Measurements from ENCODE around the gene TMEM255A. TPM values are rescaled to one million over a fixed set of nuclear protein-coding genes. Genes with fewer than 3 reads are reported as not detected.
A peak's percentile ranks its signal among the peaks of the same experiment; 100 is the strongest.

The TMEM255A gene
- total and polyA plus RNA-seq, 2 of the 13 experiments (the other 11 are each of a cell fraction or from before 2014, with no cell fraction given) = 0.13 to 0.40 TPM

GRCh38 chrX:120269373-120270035 is 41.8 kb downstream of the TMEM255A start:
- Histone ChIP-seq H3K4me2 (ENCODE audit: low read depth, low read length) (peak overlapping the region; percentile 47; the same call in 1 of the 2 replicates), H3K27ac (ENCODE audit: extremely low read length, insufficient read depth, low read length) (no peak overlapping the region), H2AFZ (ENCODE audit: low read length) (no peak overlapping the region), H4K20me1 (ENCODE audit: insufficient read depth, low read length) (no peaks in the 10 kb centered on the region), H3K9ac (ENCODE audit: insufficient read depth, low read depth, low read length) (no peak overlapping the region), H3K79me2 (ENCODE audit: insufficient read depth, low read length) (no peaks in the 10 kb centered on the region), H3K4me1 (ENCODE audit: insufficient read depth, low read length) (peaks cover 23% of the 10 kb centered on the region), H3K27me3 (ENCODE audit: control insufficient read depth in 1 of 2, insufficient read depth in 2 of 2, low read length in 2 of 2) (no peaks in the 10 kb centered on the region), H3K36me3 (replicated peaks in 1 of 2; ENCODE audit: control insufficient read depth in 1 of 2, insufficient read depth in 2 of 2, low read length in 2 of 2) (no peaks in the 10 kb centered on the region), H3K4me3 (replicated peaks in 1 of 3; ENCODE audit: insufficient read depth in 1 of 3, low read depth in 2 of 3, low read length in 3 of 3) (no peak overlapping the region), H3K9me3 (ENCODE audit: low read length) (no peaks in the 10 kb centered on the region)
- BruUV-seq (replicated peaks) = no TSS peak
- intact Hi-C loops (cut with micrococcal nuclease; ENCODE audit: unreplicated experiment) = no loop called here
- ATAC-seq = no peak
- in situ Hi-C loops (cut with HindIII; ENCODE audit: extremely low pct_ligation_motif_present, low pct_unique_long_range_greater_than_20kb) = no loop called here
- FAIRE-seq = no peak
- ChIA-PET POLR2A (no interaction called here), CTCF (ENCODE audit: low intra/inter-chr PET ratio, low total read pairs) (no interaction called here)
- no peak for DNase-seq (ENCODE audit: low spot score)
- no peak for TF ChIP-seq MTF2 (CRISPR knock-in tag; IDR thresholded peaks at IDR 0.05; ENCODE audit: borderline replicate concordance)
- TF ChIP-seq ZNF224 (CRISPR knock-in tag; IDR thresholded peaks at IDR 0.05) = no peak
- TF ChIP-seq HNRNPLL (IDR thresholded peaks at IDR 0.05; ENCODE audit: low read depth, low read length, poor library complexity, severe bottlenecking) = no peak
- TF ChIP-seq ZNF891 (CRISPR knock-in tag; IDR thresholded peaks at IDR 0.05) = no peak
- TF ChIP-seq GTF3A (CRISPR knock-in tag; conservative IDR thresholded peaks at IDR 0.05) = no peak
- TF ChIP-seq ZNF75D (CRISPR knock-in tag; IDR thresholded peaks at IDR 0.05; ENCODE audit: borderline replicate concordance) = no peak
- TF ChIP-seq ZMYM4 (CRISPR knock-in tag; IDR thresholded peaks at IDR 0.05) = no peak
- TF ChIP-seq, protein P1, sequence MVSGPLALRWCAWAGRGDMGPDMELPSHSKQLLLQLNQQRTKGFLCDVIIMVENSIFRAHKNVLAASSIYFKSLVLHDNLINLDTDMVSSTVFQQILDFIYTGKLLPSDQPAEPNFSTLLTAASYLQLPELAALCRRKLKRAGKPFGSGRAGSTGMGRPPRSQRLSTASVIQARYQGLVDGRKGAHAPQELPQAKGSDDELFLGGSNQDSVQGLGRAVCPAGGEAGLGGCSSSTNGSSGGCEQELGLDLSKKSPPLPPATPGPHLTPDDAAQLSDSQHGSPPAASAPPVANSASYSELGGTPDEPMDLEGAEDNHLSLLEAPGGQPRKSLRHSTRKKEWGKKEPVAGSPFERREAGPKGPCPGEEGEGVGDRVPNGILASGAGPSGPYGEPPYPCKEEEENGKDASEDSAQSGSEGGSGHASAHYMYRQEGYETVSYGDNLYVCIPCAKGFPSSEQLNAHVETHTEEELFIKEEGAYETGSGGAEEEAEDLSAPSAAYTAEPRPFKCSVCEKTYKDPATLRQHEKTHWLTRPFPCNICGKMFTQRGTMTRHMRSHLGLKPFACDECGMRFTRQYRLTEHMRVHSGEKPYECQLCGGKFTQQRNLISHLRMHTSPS (CRISPR knock-in tag; IDR thresholded peaks at IDR 0.05; ENCODE audit: low read depth) = no peak
- no peak for TF ChIP-seq ZNF691 (CRISPR knock-in tag; IDR thresholded peaks at IDR 0.05; ENCODE audit: borderline replicate concordance, low read depth)
- TF ChIP-seq, protein P2, sequence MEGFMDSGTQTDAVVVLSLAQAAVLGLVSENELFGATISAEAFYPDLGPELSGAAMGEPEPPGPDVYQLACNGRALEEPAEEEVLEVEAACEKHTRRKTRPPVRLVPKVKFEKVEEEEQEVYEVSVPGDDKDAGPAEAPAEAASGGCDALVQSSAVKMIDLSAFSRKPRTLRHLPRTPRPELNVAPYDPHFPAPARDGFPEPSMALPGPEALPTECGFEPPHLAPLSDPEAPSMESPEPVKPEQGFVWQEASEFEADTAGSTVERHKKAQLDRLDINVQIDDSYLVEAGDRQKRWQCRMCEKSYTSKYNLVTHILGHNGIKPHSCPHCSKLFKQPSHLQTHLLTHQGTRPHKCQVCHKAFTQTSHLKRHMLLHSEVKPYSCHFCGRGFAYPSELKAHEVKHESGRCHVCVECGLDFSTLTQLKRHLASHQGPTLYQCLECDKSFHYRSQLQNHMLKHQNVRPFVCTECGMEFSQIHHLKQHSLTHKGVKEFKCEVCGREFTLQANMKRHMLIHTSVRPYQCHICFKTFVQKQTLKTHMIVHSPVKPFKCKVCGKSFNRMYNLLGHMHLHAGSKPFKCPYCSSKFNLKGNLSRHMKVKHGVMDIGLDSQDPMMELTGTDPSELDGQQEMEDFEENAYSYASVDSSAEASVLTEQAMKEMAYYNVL (CRISPR knock-in tag; IDR thresholded peaks at IDR 0.05; ENCODE audit: borderline replicate concordance) = no peak
- TF ChIP-seq ZSCAN12 (CRISPR knock-in tag; IDR thresholded peaks at IDR 0.05) = no peak
- TF ChIP-seq ESRRA (CRISPR knock-in tag; IDR thresholded peaks at IDR 0.05; ENCODE audit: low read depth) = no peak
- TF ChIP-seq SIN3B (IDR thresholded peaks at IDR 0.05; ENCODE audit: low read length) = no peak
- TF ChIP-seq TARDBP (CRISPR knock-in tag; IDR thresholded peaks at IDR 0.05) = no peak
- no peak for TF ChIP-seq HNF1B (CRISPR knock-in tag; IDR thresholded peaks at IDR 0.05)
- no peak for TF ChIP-seq NFE2L1 (CRISPR knock-in tag; IDR thresholded peaks at IDR 0.05; ENCODE audit: borderline replicate concordance)
- no peak for TF ChIP-seq GTF2F1 (IDR thresholded peaks at IDR 0.05; ENCODE audit: low read length)
- 84% methylated on average over 1 of the region's 1 CpG for WGBS (ENCODE audit: low lambda C conversion rate)
